Keratinocyte (primary cell): ENCODE data around the gene CERT1. TPM values are rescaled to one million over a fixed set of nuclear protein-coding genes. Genes with fewer than 3 reads are reported as not detected.

ENCODE experiments used
- DNase-seq: peaks from one replicate; pipeline ENCODE4 v3.0.0-alpha.2; 2011; ENCODE audit warnings: low read depth, missing footprints, low spot score
- FAIRE-seq: peaks from 2 replicates; lab custom pipeline; 2011; peaks lifted over from hg19 to GRCh38; lab: Jason Lieb, UNC
- H2AFZ ChIP-seq: 2 replicates; pipeline ENCODE4 v1.6.0; 2012; ENCODE audit warnings: low read length, control low read depth, inconsistent platforms; ENCODE audit not compliant: control insufficient read depth
- H3K27ac ChIP-seq: 2 replicates; pipeline ENCODE4 v1.5.1; 2011; ENCODE audit warnings: low read length; ENCODE audit not compliant: control insufficient read depth, insufficient read depth
- H3K27me3 ChIP-seq: 3 replicates; pipeline ENCODE4 v1.6.0; 2011; ENCODE audit warnings: low read length; ENCODE audit not compliant: control insufficient read depth, insufficient read depth; ENCODE audit errors: extremely low read depth
- H3K36me3 ChIP-seq, 2 experiments: 2 replicates in 1 of 2; 3 replicates in 1 of 2; pipeline ENCODE4 v1.5.1; 2011; ENCODE audit warnings: low read length in 2 of 2, mild to moderate bottlenecking in 1 of 2; ENCODE audit not compliant: control insufficient read depth in 2 of 2, insufficient read depth in 2 of 2; ENCODE audit errors: extremely low read depth in 1 of 2
- H3K4me1 ChIP-seq: 3 replicates; pipeline ENCODE4 v1.5.1; 2011; ENCODE audit warnings: low read length; ENCODE audit not compliant: control insufficient read depth, insufficient read depth; ENCODE audit errors: extremely low read depth
- H3K4me2 ChIP-seq: 3 replicates; pipeline ENCODE4 v1.6.0; 2011; ENCODE audit warnings: low read depth, low read length; ENCODE audit not compliant: control insufficient read depth, insufficient read depth; ENCODE audit errors: extremely low read depth
- H3K4me3 ChIP-seq, 3 experiments: fragments of 200-600 bp in 1 of 3; sonication (generic) in 1 of 3; 2 replicates in 2 of 3; 3 replicates in 1 of 3; pipeline ENCODE4 v1.5.1; 2011 to 2016; ENCODE audit warnings: low read length in 3 of 3, mild to moderate bottlenecking in 3 of 3, control low read depth in 2 of 3, inconsistent platforms in 1 of 3, low read depth in 1 of 3, mixed read lengths in 1 of 3, mixed run types in 1 of 3, moderate library complexity in 1 of 3; ENCODE audit not compliant: control insufficient read depth in 2 of 3, insufficient read depth in 2 of 3; ENCODE audit errors: extremely low read depth in 1 of 3
- H3K79me2 ChIP-seq: 2 replicates; pipeline ENCODE4 v1.6.0; 2012; ENCODE audit warnings: low read length; ENCODE audit not compliant: control insufficient read depth, insufficient read depth
- H3K9ac ChIP-seq: 3 replicates; pipeline ENCODE4 v1.6.0; 2011; ENCODE audit warnings: low read length; ENCODE audit not compliant: control insufficient read depth, insufficient read depth; ENCODE audit errors: extremely low read depth
- H3K9me1 ChIP-seq: 3 replicates; pipeline ENCODE4 v1.6.0; 2011; ENCODE audit warnings: low read length; ENCODE audit not compliant: control insufficient read depth, insufficient read depth; ENCODE audit errors: extremely low read depth
- H3K9me3 ChIP-seq: 2 replicates; pipeline ENCODE4 v1.5.1; 2012; ENCODE audit warnings: low read depth, low read length; ENCODE audit not compliant: control insufficient read depth
- H4K20me1 ChIP-seq: 3 replicates; pipeline ENCODE4 v1.6.0; 2011; ENCODE audit warnings: low read length; ENCODE audit not compliant: control insufficient read depth, insufficient read depth; ENCODE audit errors: extremely low read depth
- CTCF ChIP-seq, 3 experiments: IDR thresholded peaks in 1 of 3; conservative IDR thresholded peaks in 1 of 3; optimal IDR thresholded peaks in 1 of 3; 2 replicates in 2 of 3; 3 replicates in 1 of 3; pipeline versions ENCODE3 to v1.5.1; 2011; ENCODE audit warnings: low read length in 3 of 3, mild to moderate bottlenecking in 3 of 3, moderate library complexity in 2 of 3, control low read depth in 1 of 3, inconsistent platforms in 1 of 3; ENCODE audit not compliant: insufficient read depth in 2 of 3; ENCODE audit errors: extremely low read depth in 1 of 3
- EZH2 ChIP-seq: IDR thresholded peaks from one replicate; pipeline ENCODE4 v1.6.1; 2012; ENCODE audit warnings: inconsistent platforms, mild to moderate bottlenecking, low read length, moderate library complexity
- dilution Hi-C: fragments of 300-500 bp; cut with MboI; formaldehyde crosslinking; loops from one replicate; pipeline ENCODE4 v1.7.0; 2020; ENCODE audit warnings: low sequenced_read_pairs; ENCODE audit not compliant: extremely low pct_ligation_motif_present
- polyA plus RNA-seq, 5 experiments: library from polyadenylated mRNA; depleted of rRNA in 3 of 5; stranded (reverse) in 3 of 5; stranded (forward) in 1 of 5; unstranded in 1 of 5; fragments of >200 nt; gene quantifications; 1 replicate in 1 of 5; 2 replicates in 3 of 5; 3 replicates in 1 of 5; pipeline versions ENCODE4 v1.2.1 to v1.2.3, GENCODE V29; 2011 to 2012; ENCODE audit warnings: missing spikeins in 2 of 5, low read depth in 1 of 5, low replicate concordance in 1 of 5

CERT1 gene
- polyA plus RNA-seq, 1 donor (not counting 4 experiments of a cell fraction or from before 2014, with no cell fraction given), result 20.8 TPM

DNA sequence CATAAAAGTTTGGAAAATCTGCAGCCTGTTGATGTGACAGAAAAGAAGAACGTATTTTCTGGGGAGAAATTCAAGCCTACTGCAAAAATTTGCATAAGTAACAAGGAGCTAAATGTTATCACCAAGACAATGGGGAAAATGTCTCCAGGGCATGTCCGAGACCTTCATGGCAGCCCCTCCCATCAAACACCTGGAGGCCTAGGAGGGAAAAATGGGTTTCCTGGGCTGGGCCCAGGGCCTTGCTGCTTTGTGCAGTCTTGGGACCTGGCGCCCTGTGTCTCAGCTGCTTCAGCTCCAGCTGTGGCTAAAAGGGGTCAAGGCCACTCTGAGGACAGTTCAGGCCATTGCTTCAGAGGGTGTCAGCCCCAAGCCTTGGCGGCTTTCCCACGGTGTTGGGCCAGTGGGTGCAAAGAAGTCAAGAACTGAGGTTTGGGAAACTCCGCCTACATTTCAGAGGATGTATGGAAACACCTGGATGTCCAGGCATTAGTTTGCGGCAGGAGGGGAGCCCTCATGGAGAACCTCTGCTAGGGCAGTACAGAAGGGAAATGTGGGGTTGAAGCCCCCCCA lies 13.1 kb downstream of the CERT1 start:
- no peak overlapping the region for H3K4me2 ChIP-seq
- no peaks in the 10 kb centered on the region for H3K9me3 ChIP-seq
- H3K27ac ChIP-seq, result no peak overlapping the region
- no peaks in the 10 kb centered on the region for H3K4me1 ChIP-seq
- no peaks in the 10 kb centered on the region for H3K27me3 ChIP-seq
- H3K4me3 ChIP-seq, result no peak overlapping the region
- no peak for DNase-seq
- H3K9ac ChIP-seq, result no peak overlapping the region
- dilution Hi-C loops, result no loop called here
- H3K79me2 ChIP-seq, result peaks cover 18% of the 10 kb centered on the region
- TF ChIP-seq CTCF (optimal IDR thresholded peaks at IDR 0.05 in 1 of 3, IDR thresholded peaks at IDR 0.05 in 1 of 3, conservative IDR thresholded peaks at IDR 0.05 in 1 of 3; ENCODE audit: extremely low read depth in 1 of 3, insufficient read depth in 2 of 3, low read length in 3 of 3), result no peak
- TF ChIP-seq EZH2, result no peak
- H3K36me3 ChIP-seq, result peaks cover 0 to 1% of the 10 kb centered on the region in 2 experiments
- FAIRE-seq, result no peak
- no peaks in the 10 kb centered on the region for H4K20me1 ChIP-seq
- H3K9me1 ChIP-seq, result no peaks in the 10 kb centered on the region
- no peak overlapping the region for H2AFZ ChIP-seq

DNA sequence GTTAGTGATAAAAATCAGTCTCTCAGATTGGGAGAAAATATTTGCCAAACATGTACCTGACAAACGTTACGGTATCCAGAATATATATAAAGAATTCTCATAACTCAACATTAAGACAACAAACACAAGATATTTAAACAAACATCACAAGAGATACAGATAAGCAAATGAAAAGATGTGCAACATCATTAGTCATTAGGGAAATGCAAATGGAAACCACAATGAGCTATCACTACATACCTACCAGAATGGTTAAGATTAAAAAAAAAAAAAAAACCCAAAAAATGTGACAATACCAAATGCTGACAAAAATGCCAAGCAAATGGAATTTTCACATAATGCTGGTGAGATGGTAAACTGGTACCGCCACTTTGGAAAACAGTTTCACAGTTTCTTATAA lies 15.4 kb downstream of the CERT1 start:
- Histone ChIP-seq H3K9me3 (no peaks in the 10 kb centered on the region), H3K9me1 (no peaks in the 10 kb centered on the region), H3K27ac (no peak overlapping the region), H3K27me3 (no peaks in the 10 kb centered on the region), H3K9ac (no peak overlapping the region), H3K79me2 (peaks cover 11% of the 10 kb centered on the region), H3K4me3 (no peak overlapping the region), H3K36me3 (peaks cover 0 to 1% of the 10 kb centered on the region in 2 experiments), H3K4me1 (no peaks in the 10 kb centered on the region), H3K4me2 (no peak overlapping the region), H4K20me1 (no peaks in the 10 kb centered on the region), H2AFZ (no peak overlapping the region)
- TF ChIP-seq CTCF (optimal IDR thresholded peaks at IDR 0.05 in 1 of 3, IDR thresholded peaks at IDR 0.05 in 1 of 3, conservative IDR thresholded peaks at IDR 0.05 in 1 of 3; ENCODE audit: extremely low read depth in 1 of 3, insufficient read depth in 2 of 3, low read length in 3 of 3) (no peak), EZH2 (no peak)
- DNase-seq, result no peak
- FAIRE-seq, result no peak
- dilution Hi-C loops, result no loop called here
